Activated naive CD8-positive, alpha-beta T cell (primary cell): ENCODE results near the gene DNAJB8.

Source experiments
- H3K27ac Mint-ChIP-seq: one replicate; pipeline ENCODE4 v1.8.0; 2021; ENCODE audit warnings: mixed read lengths
- H3K27me3 Mint-ChIP-seq: one replicate; pipeline ENCODE4 v1.8.0; 2021; ENCODE audit warnings: mixed read lengths
- H3K36me3 Mint-ChIP-seq: one replicate; pipeline ENCODE4 v1.8.0; 2021; ENCODE audit warnings: mixed read lengths
- H3K4me1 Mint-ChIP-seq: one replicate; pipeline ENCODE4 v1.8.0; 2021; ENCODE audit warnings: low read depth, mixed read lengths
- H3K4me3 Mint-ChIP-seq: one replicate; pipeline ENCODE4 v1.8.0; 2021; ENCODE audit warnings: mild to moderate bottlenecking, mixed read lengths
- H3K9me3 Mint-ChIP-seq: one replicate; pipeline ENCODE4 v1.8.0; 2021; ENCODE audit warnings: low read depth, mixed read lengths

Gene DNAJB8

DNA sequence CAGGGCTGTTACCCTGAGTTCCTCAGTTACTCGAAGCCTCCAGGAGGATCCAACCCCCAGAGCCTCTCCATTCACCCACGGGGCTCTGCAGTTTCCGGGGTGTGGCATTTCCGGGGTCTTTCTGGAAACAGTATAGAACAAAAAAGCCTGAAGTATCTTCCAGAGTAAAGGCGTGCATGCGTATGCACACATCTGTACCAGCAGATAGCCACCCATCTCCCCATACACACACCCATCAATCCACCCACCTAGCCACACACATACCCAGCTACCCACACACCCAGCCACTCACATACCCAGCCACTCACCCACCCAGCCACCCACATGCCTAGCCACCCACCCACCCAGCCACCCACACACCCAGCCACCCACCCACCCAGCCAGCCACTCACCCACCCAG is 2.9 kb upstream of the DNAJB8 start:
- no peak overlapping the region for H3K4me3 Mint-ChIP-seq
- H3K9me3 Mint-ChIP-seq = no peaks in the 10 kb centered on the region
- peaks cover 4% of the 10 kb centered on the region for H3K27me3 Mint-ChIP-seq
- peaks cover 7% of the 10 kb centered on the region for H3K4me1 Mint-ChIP-seq
- no peaks in the 10 kb centered on the region for H3K36me3 Mint-ChIP-seq
- H3K27ac Mint-ChIP-seq = no peak overlapping the region

DNA sequence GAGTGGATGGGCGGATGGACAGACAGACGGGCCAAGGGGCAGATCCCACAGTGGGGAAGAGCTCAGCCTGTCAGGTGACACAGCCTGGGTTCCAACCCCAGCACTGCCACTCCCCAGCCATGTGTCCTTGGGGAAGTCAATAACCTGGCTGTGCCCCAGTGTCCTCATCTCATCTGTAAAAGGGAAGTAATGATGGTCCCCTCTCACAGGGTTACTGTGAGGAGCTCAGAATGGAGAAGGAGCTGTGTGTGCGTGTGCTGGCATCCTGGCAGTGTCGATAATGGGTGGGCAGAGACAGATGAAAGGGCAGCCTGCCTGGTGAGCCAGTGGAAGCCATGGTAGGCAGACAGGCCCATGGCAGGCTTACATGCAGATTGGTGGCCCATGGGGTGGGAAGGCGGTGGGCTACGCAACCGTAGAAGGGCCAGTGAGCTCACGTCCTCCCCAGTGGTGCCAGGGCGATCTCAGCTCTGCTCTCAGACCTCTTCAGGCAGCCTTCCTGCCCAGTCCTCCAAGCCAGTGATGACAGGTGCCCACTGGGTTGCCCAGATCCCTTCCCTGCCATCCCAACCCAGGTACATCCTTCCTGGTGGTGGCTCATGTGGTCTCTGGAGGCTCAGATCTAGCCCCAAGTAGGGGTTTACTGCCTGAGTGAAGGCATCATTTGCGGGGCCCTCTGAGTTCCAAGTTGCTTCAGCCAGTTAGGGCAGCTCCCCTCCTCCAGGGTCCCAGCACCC is 2.3 kb upstream of the DNAJB8 start:
- Mint-ChIP-seq H3K4me1 (peaks cover 7% of the 10 kb centered on the region), H3K27me3 (peaks cover 4% of the 10 kb centered on the region), H3K27ac (no peak overlapping the region), H3K4me3 (no peak overlapping the region), H3K36me3 (no peaks in the 10 kb centered on the region), H3K9me3 (no peaks in the 10 kb centered on the region)

DNA sequence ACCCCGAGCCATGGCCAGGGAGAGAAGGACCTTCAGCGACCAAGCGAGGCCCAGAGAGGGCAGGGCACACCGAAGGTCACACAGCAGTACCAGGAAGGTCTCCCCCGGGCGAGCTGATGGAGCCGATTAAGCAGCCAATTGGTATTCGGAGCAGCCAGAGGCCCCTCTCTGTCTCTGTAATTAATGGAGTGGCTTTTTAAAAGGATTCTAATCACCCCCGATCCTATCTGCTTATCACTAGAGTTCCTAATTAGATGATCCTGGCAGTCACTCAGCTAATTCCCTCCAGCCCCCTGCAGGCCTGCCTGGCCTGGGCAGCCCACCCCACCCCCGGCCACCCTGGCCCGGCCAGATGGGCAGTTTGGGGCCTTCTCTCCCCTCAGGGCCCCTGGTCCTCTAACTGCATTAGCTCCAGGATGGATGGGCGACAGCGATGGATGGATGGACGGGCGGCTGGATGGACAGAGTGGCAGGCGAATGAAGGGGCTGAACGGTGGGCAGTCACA is 1.6 kb upstream of the DNAJB8 start:
- Mint-ChIP-seq H3K4me1 (peaks cover 7% of the 10 kb centered on the region), H3K27ac (no peak overlapping the region), H3K36me3 (no peaks in the 10 kb centered on the region), H3K9me3 (no peaks in the 10 kb centered on the region), H3K4me3 (no peak overlapping the region), H3K27me3 (peaks cover 4% of the 10 kb centered on the region)

DNA sequence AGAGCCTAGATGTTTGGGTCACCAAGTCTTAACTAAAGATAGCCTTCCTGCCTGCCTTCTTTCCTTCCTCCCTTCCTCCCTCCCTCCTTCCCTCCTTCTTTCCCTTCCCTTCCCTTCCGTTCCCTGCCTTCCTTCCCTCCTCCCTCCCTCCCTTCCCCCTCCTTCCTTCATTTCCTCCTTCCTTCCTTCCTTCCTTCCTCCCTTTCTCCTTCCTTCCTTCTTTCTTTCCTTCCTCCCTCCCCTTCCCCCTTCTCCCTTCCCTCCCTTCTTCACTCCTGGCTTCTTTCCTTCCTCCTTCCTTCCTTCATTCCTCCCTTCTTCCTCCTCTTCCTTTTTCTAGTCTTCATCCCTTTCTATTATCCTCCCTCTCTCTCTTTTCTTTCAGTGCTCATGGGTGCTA is 2.0 kb downstream of the DNAJB8 start:
- peaks cover 3% of the 10 kb centered on the region for H3K27me3 Mint-ChIP-seq
- no peak overlapping the region for H3K4me3 Mint-ChIP-seq
- no peaks in the 10 kb centered on the region for H3K9me3 Mint-ChIP-seq
- H3K27ac Mint-ChIP-seq = no peak overlapping the region
- H3K4me1 Mint-ChIP-seq = peaks cover 7% of the 10 kb centered on the region
- no peaks in the 10 kb centered on the region for H3K36me3 Mint-ChIP-seq

DNA sequence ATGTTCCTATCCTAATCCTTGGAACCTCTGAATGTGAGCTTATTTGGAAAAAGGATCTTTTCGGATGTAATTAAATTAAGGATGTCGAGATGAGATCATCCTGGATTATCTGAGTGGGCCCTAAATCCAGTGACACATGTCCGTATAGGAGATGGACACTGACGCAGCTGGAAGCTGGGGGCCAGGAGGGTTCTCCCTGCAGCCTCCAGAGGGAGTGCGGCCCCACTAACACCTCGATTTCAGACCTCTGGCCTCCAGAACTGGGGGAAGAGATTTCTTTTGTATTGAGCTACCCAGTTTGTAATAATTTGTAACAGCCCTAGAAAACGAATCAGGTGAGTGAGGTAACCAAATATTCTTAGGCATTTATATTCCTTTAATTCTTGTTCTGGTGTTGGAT is 2.5 kb downstream of the DNAJB8 start:
- H3K27me3 Mint-ChIP-seq = peaks cover 3% of the 10 kb centered on the region

DNA sequence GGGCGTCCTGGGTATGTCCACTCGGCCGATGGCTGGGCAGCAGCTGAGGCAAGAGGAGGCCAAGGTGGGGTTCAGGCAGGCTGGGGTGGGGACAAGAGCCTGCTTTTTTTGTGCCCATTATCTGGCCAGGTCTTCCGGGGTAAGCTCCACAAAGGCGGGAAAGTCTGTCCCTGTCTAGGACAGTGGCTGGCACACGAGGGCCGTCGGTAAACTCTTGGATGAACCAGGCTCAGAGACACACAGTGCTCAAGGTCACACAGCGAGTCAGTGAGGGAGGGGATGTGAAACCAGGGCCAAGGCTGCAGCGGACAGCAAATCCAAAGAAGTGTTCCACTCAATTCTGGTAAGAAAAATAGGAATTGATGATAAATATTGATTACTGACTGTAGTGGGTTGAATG is 2.9 kb downstream of the DNAJB8 start:
- Mint-ChIP-seq H3K9me3 (no peaks in the 10 kb centered on the region), H3K36me3 (no peaks in the 10 kb centered on the region), H3K27me3 (peaks cover 3% of the 10 kb centered on the region), H3K4me1 (peaks cover 7% of the 10 kb centered on the region), H3K27ac (no peak overlapping the region), H3K4me3 (no peak overlapping the region)

More for the DNA sequence above, 2.5 kb downstream of the DNAJB8 start:
- Mint-ChIP-seq H3K36me3 (no peaks in the 10 kb centered on the region), H3K9me3 (no peaks in the 10 kb centered on the region), H3K4me3 (no peak overlapping the region), H3K4me1 (peaks cover 7% of the 10 kb centered on the region), H3K27ac (no peak overlapping the region)

DNA sequence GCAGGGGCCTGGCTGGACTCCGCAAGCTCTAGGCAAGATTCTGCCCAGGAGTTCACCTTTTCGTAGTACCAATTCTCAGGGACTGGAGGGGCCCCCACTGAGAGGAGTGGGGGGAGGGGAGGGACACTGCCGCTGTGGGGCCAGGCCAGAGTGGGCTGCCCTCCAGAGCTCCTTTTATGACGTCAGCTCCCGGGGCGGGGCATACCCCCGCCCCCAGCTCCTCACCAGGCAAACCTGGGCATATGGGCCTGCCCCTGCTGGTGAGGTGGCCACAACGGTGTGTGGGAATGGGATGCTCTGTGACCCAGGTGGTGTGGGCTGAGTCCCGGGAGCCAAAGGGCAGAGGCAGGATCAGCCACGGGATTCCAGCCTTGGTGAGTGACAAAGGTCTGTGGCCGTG is 3.3 kb downstream of the DNAJB8 start:
- Mint-ChIP-seq H3K27ac (no peak overlapping the region), H3K27me3 (peaks cover 3% of the 10 kb centered on the region), H3K4me3 (no peak overlapping the region), H3K9me3 (no peaks in the 10 kb centered on the region), H3K4me1 (peaks cover 7% of the 10 kb centered on the region), H3K36me3 (no peaks in the 10 kb centered on the region)

DNA sequence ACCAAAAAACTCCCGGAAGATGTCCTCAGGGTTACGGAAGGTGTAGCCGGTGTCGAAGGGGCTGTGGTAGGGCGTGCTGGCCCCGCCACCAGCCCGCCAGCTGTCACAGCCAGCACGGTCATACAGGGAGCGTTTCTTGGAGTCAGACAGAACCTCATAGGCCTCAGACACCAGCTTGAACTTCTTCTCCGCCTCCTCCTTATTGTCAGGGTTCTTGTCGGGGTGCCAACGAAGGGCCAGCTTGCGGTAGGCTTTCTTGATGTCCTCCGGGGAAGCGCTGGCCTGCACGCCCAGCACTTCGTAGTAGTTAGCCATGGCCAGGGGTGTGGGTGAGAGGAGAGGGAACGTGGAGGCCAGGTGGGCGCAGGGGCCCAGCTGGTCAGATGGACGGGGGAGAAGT is 3.8 kb downstream of the DNAJB8 start:
- Mint-ChIP-seq H3K36me3 (no peaks in the 10 kb centered on the region), H3K4me3 (no peak overlapping the region), H3K4me1 (peaks cover 7% of the 10 kb centered on the region)

DNA sequence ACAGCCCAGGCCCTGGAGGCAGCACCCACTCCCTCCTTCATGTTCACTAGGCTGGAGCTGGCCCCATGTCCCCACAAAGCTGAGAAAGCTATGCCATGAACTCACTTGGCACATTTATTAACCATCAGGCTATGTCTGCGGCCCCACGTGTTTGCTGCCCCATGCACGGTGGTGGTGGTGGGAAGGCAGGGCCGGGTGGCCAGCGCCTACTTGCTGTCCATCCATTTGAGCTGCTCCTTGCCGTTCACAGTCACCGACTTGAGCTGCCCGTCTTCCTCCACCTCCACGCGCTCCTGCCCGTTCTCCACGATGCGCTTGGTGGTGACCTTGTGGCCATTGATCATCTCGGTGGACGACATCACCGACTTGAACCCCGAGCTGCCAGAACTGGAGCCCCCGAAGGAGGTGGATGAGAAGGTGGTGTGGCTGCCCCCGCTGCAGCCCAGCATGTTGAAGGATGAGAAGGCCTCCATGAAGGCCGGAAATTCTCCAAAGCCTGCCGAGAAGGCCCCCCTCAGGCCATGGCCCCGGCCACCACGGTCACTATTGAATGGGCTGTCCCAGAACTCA is 4.3 kb downstream of the DNAJB8 start:
- H3K27ac Mint-ChIP-seq = no peak overlapping the region
- H3K4me1 Mint-ChIP-seq = peaks cover 7% of the 10 kb centered on the region
- H3K36me3 Mint-ChIP-seq = no peaks in the 10 kb centered on the region
- H3K4me3 Mint-ChIP-seq = no peak overlapping the region
- H3K9me3 Mint-ChIP-seq = no peaks in the 10 kb centered on the region
- peaks cover 3% of the 10 kb centered on the region for H3K27me3 Mint-ChIP-seq

More for the DNA sequence above, 3.8 kb downstream of the DNAJB8 start:
- Mint-ChIP-seq H3K9me3 (no peaks in the 10 kb centered on the region), H3K27ac (no peak overlapping the region), H3K27me3 (peaks cover 3% of the 10 kb centered on the region)

DNA sequence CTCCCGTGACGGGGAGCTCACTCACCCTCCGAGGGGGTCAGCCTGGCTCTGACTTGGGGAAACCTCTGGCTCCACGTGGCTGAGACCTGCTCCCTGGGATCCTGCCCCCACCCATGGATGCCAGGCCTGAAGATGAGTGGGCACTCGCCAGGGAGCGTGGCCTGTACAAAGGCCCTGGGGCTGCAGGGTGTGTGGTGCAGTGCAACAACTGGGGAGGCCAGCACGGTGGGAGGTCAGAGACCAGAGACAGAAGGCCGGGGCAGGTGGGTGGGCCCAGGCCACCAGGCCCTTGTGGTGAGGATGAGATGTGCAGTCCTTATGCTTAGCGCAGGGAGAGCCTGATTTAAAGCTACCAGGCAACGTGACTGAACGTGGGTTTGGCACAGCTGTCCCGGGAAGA is 5.0 kb downstream of the DNAJB8 start:
- Mint-ChIP-seq H3K4me3 (no peak overlapping the region), H3K9me3 (no peaks in the 10 kb centered on the region), H3K27me3 (peaks cover 1% of the 10 kb centered on the region), H3K4me1 (peaks cover under 1% of the 10 kb centered on the region), H3K36me3 (no peaks in the 10 kb centered on the region), H3K27ac (no peak overlapping the region)

DNA sequence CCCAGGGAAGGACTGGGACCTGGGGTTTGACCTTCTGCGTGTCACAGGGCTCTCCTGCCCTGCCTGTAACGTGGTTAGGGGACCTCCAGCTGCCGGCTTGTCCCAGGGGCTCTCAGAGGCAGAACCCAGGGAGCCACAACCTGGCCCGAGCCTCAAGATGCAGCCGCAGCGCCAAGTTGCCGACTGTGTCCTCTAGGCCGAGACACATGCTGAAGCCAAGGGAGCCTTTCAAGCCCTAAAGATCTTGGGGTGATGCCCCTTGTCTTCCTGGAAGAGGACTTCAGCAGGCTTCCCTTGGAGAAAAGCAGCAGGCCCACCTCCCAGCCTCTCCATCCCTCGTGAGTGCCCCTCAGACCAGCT is 7.2 kb downstream of the DNAJB8 start:
- peaks cover 5% of the 10 kb centered on the region for H3K27me3 Mint-ChIP-seq

DNA sequence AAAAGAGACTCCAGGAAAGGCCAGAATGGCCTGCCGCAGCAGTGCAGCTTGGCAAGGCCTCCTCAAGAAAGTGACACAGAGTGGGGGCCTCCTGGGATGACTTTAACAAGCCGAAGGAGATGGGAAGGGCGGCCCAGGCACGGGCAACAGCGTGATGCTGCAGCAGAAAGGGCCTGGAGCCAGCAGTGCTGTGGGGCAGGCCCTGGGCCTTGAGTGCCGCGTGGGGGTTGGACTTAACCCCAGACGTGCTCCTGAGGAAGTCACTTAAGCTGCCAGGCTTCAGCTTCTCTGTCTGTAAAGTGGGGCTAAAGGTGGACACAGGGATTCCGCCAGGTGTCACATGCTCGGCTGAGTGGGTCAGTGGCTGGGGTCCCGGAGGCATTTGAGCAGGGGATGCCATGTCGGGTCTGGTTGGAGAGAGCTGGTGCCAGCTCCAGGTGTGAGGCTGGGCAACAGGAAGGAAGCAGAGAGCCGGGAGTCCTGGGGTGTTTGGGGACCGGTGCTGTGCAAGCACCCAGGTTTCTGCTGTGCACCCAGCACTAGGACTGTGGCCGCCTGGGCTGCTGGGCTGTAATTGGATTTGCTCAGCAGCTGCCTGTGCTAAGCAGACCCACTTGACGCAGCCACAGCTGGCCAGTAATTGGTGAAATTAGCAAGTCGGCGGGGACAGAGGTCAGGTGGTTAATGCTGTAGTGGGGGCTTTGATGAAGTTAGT is 7.8 kb downstream of the DNAJB8 start:
- Mint-ChIP-seq H3K4me1 (no peaks in the 10 kb centered on the region), H3K4me3 (no peak overlapping the region), H3K27me3 (peaks cover 5% of the 10 kb centered on the region), H3K27ac (no peak overlapping the region), H3K36me3 (no peaks in the 10 kb centered on the region), H3K9me3 (no peaks in the 10 kb centered on the region)

More for the DNA sequence above, 7.2 kb downstream of the DNAJB8 start:
- H3K27ac Mint-ChIP-seq = no peak overlapping the region
- H3K9me3 Mint-ChIP-seq = no peaks in the 10 kb centered on the region
- H3K36me3 Mint-ChIP-seq = no peaks in the 10 kb centered on the region
- no peak overlapping the region for H3K4me3 Mint-ChIP-seq
- H3K4me1 Mint-ChIP-seq = no peaks in the 10 kb centered on the region

DNA sequence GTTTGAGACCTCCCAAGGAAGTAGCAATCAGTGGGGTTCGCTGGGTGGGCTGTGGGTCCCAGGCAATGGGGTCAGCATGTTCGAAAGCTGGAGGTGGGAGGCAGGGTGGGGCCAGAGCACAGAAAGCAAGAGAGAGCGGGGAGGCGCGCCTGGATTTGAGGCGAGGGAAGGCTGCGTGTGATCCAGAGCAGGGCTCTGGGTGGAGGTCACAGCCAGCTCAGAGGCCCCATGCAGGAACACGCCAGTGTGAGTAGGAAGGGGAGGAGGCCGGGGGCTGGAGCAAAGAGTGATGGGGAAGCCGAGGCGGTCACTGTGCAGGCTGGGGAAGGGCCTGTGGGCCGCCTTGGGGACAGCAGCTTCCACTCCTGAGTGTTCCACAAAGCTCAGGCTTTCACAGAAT is 8.8 kb downstream of the DNAJB8 start:
- H3K4me1 Mint-ChIP-seq = no peaks in the 10 kb centered on the region
- H3K36me3 Mint-ChIP-seq = no peaks in the 10 kb centered on the region
- no peaks in the 10 kb centered on the region for H3K9me3 Mint-ChIP-seq
- H3K4me3 Mint-ChIP-seq = no peak overlapping the region
- H3K27ac Mint-ChIP-seq = no peak overlapping the region
- peaks cover 5% of the 10 kb centered on the region for H3K27me3 Mint-ChIP-seq

DNA sequence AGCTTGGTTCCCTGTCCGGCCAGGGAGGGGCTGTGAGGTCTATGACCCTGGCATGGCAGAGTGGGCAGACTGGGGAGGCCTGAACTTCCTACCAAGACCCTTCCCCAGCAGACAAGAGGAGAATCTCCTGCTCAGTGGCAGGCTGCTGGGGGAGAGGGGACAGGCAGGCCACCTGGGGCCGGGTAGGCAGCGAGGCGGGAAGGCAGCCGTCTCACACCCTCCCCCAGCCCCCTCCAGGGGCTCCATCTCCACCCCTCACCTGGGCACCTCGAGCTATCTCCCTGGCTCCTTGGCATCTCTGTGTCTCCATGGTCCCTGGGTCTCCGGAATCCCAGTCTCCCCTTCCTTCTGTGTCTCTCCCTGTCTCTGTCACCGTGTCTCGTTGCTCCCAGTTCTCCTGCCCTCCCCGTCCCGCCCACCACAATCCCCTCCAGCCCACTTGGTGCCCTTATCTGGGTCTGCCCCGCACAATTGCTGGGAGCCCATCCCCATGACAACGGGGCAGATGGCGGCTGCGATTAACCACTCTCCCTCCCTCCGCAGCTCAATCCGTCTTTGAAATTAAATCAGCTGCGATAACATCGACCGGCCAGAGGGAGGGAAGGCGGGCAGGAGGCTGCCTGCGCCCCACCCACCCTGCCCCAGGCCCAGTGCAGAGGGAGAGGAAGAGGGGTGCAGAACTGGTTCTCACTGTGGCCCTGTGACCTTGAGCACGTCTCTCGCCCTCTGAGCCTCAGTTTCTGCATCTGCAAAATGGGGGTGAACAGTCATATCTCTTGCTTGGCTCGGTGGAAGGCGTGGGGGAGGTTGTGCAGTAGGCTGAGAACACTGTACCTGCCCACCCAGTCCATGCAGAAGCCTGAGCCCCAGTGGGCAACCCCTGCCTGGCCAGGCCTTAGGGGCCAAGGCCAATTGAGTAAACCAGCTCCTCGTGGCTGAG is 9.6 kb downstream of the DNAJB8 start:
- Mint-ChIP-seq H3K4me3 (no peak overlapping the region), H3K27me3 (peaks cover 5% of the 10 kb centered on the region), H3K36me3 (no peaks in the 10 kb centered on the region), H3K4me1 (no peaks in the 10 kb centered on the region), H3K27ac (no peak overlapping the region), H3K9me3 (no peaks in the 10 kb centered on the region)
